K562 (cell line): Measurements from ENCODE around the gene PRDM11. TPM values are rescaled to one million over a fixed set of nuclear protein-coding genes. Genes with fewer than 3 reads are reported as not detected.
A peak's percentile ranks its signal among the peaks of the same experiment; 100 is the strongest.

Source experiments
- DMBX1 ChIP-seq: fragments of 250-450 bp; sonication (Bioruptor Pico); IDR thresholded peaks from 2 replicates; pipeline ENCODE4 v1.8.0; 2022; ENCODE audit warnings: inconsistent platforms, mild to moderate bottlenecking, moderate library complexity, borderline replicate concordance
- HLTF ChIP-seq: fragments of 450-650 bp; IDR thresholded peaks from 2 replicates; pipeline ENCODE4 v1.6.1; 2016
- HOMEZ ChIP-seq: fragments of 250-450 bp; sonication (Bioruptor Pico); IDR thresholded peaks from 2 replicates; pipeline ENCODE4 v1.4.0; 2020; ENCODE audit warnings: mild to moderate bottlenecking, moderate library complexity
- HSF4 ChIP-seq: fragments of 250-450 bp; sonication (Bioruptor Pico); IDR thresholded peaks from 2 replicates; pipeline ENCODE4 v2.1.2; 2022; ENCODE audit warnings: mild to moderate bottlenecking, moderate library complexity, borderline replicate concordance
- KLF13 ChIP-seq: fragments of 450-650 bp; IDR thresholded peaks from 2 replicates; pipeline ENCODE4 v1.6.1; 2016; ENCODE audit warnings: missing genetic modification characterization, low read depth, mild to moderate bottlenecking, missing compliant biosample characterization, moderate library complexity, borderline replicate concordance
- NEUROD1 ChIP-seq: fragments of 150-350 bp; IDR thresholded peaks from 2 replicates; pipeline ENCODE4 v1.6.1; 2014; ENCODE audit warnings: borderline replicate concordance, low read length, low read depth; ENCODE audit not compliant: partially characterized antibody
- SMARCB1 ChIP-seq: IDR thresholded peaks from 2 replicates; pipeline ENCODE4 v1.6.1; 2011; ENCODE audit warnings: improper control_type of control experiment, low read depth; ENCODE audit not compliant: insufficient read length
- SRSF9 ChIP-seq: fragments of 200-400 bp; formaldehyde crosslinking; IDR thresholded peaks from 2 replicates; pipeline ENCODE4 v1.6.1; 2017; ENCODE audit warnings: low read depth, low read length, borderline replicate concordance
- TCFL5 ChIP-seq: fragments of 250-450 bp; sonication (Bioruptor Pico); conservative IDR thresholded peaks from 2 replicates; pipeline ENCODE4 v1.6.1; 2021; ENCODE audit warnings: mild to moderate bottlenecking, moderate library complexity, matching md5 sums
- XRCC5 ChIP-seq: fragments of 200-400 bp; formaldehyde crosslinking; IDR thresholded peaks from 2 replicates; pipeline ENCODE4 v1.6.1; 2017; ENCODE audit warnings: low read depth, mild to moderate bottlenecking, low read length
- ZBTB11 ChIP-seq, 3 experiments: fragments of 200-800 bp in 1 of 3; fragments of 250-450 bp in 1 of 3; fragments of 450-650 bp in 1 of 3; sonication (Bioruptor Pico) in 1 of 3; sonication (Bioruptor generic) in 1 of 3; formaldehyde crosslinking in 1 of 3; IDR thresholded peaks; 2 replicates each; pipeline versions ENCODE4 v1.6.1 to v1.8.0; 2016 to 2022; ENCODE audit warnings: mild to moderate bottlenecking in 2 of 3, missing genetic modification characterization in 2 of 3, missing compliant biosample characterization in 1 of 3, moderate library complexity in 1 of 3
- ZEB2 ChIP-seq: fragments of 450-650 bp; IDR thresholded peaks from 2 replicates; pipeline ENCODE4 v1.6.1; 2016
- ZFPM2 ChIP-seq: fragments of 250-450 bp; sonication (Bioruptor Pico); IDR thresholded peaks from 2 replicates; pipeline ENCODE4 v1.5.1; 2022; ENCODE audit warnings: mild to moderate bottlenecking
- ZNF121 ChIP-seq: sonication (generic); formaldehyde crosslinking; conservative IDR thresholded peaks from 2 replicates; pipeline ENCODE4 v1.8.0; 2022; ENCODE audit warnings: missing genetic modification reagents
- ZNF445 ChIP-seq: fragments of 250-450 bp; sonication (Bioruptor Pico); IDR thresholded peaks from 2 replicates; pipeline ENCODE4 v1.4.0; 2020; ENCODE audit warnings: low read depth, mild to moderate bottlenecking, moderate library complexity
- ZNF609 ChIP-seq: sonication (generic); formaldehyde crosslinking; IDR thresholded peaks from 2 replicates; pipeline ENCODE4 v1.8.1; 2023; ENCODE audit warnings: missing genetic modification reagents, mild to moderate bottlenecking, borderline replicate concordance
- ZNF766 ChIP-seq: fragments of 200-800 bp; sonication (Bioruptor generic); conservative IDR thresholded peaks from 2 replicates; pipeline ENCODE4 v1.6.1; 2016; ENCODE audit warnings: missing genetic modification characterization, missing compliant biosample characterization
- ZNF778 ChIP-seq: fragments of 450-650 bp; formaldehyde crosslinking; IDR thresholded peaks from 2 replicates; pipeline ENCODE4 v1.4.0; 2020; ENCODE audit warnings: mild to moderate bottlenecking, moderate library complexity
- polyA plus RNA-seq, 8 experiments: library from polyadenylated mRNA; depleted of rRNA in 4 of 8; stranded (reverse) in 5 of 8; unstranded in 3 of 8; fragments of >200 nt; fragmentation: Nextera tagmentation in 2 of 8; fragmentation: Illumina TruSeq in 1 of 8; extraction: Ambion mirVana in 2 of 8; extraction: Trizol in 1 of 8; gene quantifications; 2 replicates each; pipeline versions ENCODE4 v1.2.1 to v1.2.3, GENCODE V29; 2011 to 2014; ENCODE audit warnings: inconsistent platforms in 1 of 8, missing spikeins in 1 of 8
- total RNA-seq, 7 experiments: library from RNA; depleted of rRNA in 6 of 7; stranded (reverse); fragments of >200 nt in 6 of 7; fragmentation: Illumina TruSeq in 2 of 7; extraction: Trizol in 2 of 7; gene quantifications; 2 replicates each; pipeline versions ENCODE4 v1.2.1 to v1.2.3, GENCODE V29; 2011 to 2021; ENCODE audit warnings: low replicate concordance in 1 of 7

The PRDM11 gene
- total and polyA plus RNA-seq, 9 of the 15 experiments (the other 6 are each of a cell fraction or from before 2014, with no cell fraction given) = 0.01 to 1.1 (median 0.29) TPM

- TF ChIP-seq ZBTB11 (CRISPR knock-in tag; IDR thresholded peaks at IDR 0.05) (peak in 1 of 3 experiments; percentile 74; a peak in 2 of 6 replicates), SRSF9 (no peak), ZEB2 (peak; percentile 99), TCFL5 (CRISPR knock-in tag) (no peak), HOMEZ (CRISPR knock-in tag) (no peak), KLF13 (tag) (no peak), HSF4 (CRISPR knock-in tag) (no peak), ZNF445 (peak; percentile 84), SMARCB1 (no peak), ZFPM2 (no peak), HLTF (peak; percentile 89), ZNF121 (CRISPR knock-in tag) (no peak), XRCC5 (no peak), DMBX1 (CRISPR knock-in tag) (no peak), ZNF778 (no peak), ZNF609 (CRISPR knock-in tag) (peak; percentile 75; the same call in 1 of the 2 replicates), NEUROD1 (peak; percentile 22), ZNF766 (CRISPR knock-in tag) (peak; percentile 96)
Observed at GRCh38 chr11:45185228-45185729, 38.8 kb downstream of the PRDM11 start (continued).
